Epithelial cell of esophagus (primary cell): ENCODE data around the gene SNN.

Source experiments
- DNase-seq: peaks from one replicate; pipeline ENCODE4 v3.0.0; 2010; ENCODE audit warnings: low read depth
- H3K4me3 ChIP-seq: 2 replicates; pipeline ENCODE4 v1.5.1; 2011; ENCODE audit warnings: mild to moderate bottlenecking, low read length, control low read depth
- TF ChIP-seq, protein P1 (sequence below): IDR thresholded peaks from 2 replicates; pipeline ENCODE4 v1.5.1; 2011; ENCODE audit warnings: low read depth, mild to moderate bottlenecking, low read length, control low read depth, inconsistent platforms; ENCODE audit not compliant: insufficient read depth; ENCODE audit errors: missing control alignments

The SNN gene

DNA sequence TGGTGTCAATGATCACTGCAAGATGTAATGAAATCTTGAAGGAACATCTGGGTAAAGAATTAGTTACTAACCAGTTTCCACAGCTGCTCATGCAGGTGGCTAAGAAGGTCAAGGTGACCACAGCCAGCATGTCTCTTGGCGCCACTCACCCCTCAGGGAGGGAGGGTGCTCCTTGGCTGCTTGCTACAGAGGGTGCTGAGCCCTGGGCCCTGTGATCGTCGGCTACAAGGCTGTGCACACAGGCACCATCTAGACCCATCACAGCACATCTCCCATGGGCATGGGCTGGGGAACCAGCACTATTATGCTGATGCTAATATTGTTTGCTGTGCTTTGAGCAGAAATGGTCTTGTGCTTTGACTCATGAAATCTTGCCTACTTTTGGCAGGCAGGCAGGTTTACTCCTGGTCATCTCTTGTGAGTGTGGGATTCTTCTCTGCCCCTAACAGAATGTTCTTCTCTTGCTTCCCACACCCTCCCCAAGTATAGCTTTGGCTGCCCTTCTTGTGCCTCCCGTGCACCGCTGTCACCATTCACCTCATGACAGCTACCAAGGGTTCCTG is 38.0 kb downstream of the SNN start:
- TF ChIP-seq, protein P1, sequence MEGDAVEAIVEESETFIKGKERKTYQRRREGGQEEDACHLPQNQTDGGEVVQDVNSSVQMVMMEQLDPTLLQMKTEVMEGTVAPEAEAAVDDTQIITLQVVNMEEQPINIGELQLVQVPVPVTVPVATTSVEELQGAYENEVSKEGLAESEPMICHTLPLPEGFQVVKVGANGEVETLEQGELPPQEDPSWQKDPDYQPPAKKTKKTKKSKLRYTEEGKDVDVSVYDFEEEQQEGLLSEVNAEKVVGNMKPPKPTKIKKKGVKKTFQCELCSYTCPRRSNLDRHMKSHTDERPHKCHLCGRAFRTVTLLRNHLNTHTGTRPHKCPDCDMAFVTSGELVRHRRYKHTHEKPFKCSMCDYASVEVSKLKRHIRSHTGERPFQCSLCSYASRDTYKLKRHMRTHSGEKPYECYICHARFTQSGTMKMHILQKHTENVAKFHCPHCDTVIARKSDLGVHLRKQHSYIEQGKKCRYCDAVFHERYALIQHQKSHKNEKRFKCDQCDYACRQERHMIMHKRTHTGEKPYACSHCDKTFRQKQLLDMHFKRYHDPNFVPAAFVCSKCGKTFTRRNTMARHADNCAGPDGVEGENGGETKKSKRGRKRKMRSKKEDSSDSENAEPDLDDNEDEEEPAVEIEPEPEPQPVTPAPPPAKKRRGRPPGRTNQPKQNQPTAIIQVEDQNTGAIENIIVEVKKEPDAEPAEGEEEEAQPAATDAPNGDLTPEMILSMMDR = no peak
- no peak for DNase-seq
- no peak overlapping the region for H3K4me3 ChIP-seq

DNA sequence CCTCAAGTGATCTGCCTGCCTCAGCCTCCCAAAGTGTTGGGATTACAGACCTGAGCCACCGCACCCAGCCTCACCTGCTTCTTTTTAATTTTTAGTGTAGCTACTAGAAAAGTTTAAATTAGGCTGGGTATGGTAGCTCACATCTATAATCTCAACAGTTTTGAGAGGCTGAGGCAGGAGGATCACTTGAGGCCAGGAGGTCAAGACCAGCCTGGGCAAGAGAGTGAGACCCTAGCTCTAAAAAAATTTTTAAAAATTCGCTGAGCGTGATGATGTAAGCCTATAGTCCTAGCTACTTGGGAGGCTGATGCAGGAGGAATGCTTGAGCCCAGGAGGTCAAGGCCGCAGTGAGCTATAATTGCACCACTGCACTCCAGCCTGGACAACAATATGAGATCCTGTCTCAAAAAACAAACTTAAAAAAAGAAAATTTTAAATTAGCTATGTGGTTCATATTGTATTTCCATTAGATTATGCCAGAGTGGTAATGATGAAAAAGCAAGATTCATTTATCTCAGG is 39.5 kb downstream of the SNN start:
- H3K4me3 ChIP-seq = no peak overlapping the region
- TF ChIP-seq, protein P1 = no peak
- no peak for DNase-seq

DNA sequence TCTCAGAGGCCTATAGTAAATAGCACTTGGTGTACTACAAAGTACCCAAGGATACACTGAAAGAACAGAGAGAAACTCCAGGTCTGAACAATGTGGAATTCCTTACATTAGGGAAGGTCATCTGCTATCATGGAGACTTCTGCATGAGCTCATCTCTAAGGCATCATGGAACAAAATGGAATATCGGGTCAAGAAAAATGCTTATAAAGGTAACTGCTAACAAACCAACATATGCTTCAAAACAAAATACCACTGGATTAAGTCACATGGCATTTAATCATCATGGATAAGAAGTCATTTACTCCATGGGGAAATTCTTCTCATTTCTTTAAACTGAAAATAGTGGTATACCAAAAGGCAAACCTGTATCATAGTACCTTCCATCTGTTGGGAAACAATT is 40.2 kb downstream of the SNN start:
- H3K4me3 ChIP-seq = no peak overlapping the region
- TF ChIP-seq, protein P1 = no peak
- no peak for DNase-seq

DNA sequence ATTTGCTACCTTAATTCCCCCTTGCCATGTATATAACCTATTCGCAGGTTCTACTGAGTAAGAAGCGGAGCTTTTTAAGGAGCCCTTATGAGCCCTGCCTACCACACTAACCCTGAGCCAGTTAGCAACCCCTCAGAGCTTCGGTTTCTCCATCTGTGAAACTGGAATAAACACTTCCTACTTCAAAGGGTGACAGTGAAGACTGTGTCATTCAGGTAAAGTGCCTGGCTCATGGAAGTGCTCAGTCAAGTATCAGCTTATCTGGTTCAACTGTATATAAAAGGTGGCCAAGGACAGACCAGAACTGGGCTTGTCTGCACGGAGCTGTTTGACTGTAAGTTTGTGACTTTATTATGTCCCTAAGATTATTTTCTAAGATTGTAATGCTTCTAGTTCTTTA is 43.4 kb downstream of the SNN start:
- no peak for DNase-seq
- no peak overlapping the region for H3K4me3 ChIP-seq
- TF ChIP-seq, protein P1 = no peak

DNA sequence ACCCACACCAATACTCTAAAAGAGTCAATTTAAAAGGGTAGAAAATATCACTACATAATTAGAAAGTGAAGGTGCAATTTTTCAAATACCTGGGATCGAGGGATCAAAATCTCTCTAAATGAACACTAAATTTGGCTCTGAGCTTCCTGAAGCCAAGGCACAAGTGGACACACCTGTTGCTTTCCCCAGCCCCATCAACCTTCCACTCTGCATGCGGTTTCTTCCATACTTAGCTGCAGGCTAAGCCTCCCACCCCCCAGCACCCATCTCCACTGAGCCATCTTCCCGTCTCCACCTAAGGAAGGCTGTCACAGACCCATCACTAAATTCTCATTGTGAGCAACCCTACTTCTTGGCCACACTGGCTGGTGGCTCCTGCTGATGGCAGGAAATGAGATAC is 43.9 kb downstream of the SNN start:
- TF ChIP-seq, protein P1 = no peak
- no peak overlapping the region for H3K4me3 ChIP-seq
- no peak for DNase-seq

DNA sequence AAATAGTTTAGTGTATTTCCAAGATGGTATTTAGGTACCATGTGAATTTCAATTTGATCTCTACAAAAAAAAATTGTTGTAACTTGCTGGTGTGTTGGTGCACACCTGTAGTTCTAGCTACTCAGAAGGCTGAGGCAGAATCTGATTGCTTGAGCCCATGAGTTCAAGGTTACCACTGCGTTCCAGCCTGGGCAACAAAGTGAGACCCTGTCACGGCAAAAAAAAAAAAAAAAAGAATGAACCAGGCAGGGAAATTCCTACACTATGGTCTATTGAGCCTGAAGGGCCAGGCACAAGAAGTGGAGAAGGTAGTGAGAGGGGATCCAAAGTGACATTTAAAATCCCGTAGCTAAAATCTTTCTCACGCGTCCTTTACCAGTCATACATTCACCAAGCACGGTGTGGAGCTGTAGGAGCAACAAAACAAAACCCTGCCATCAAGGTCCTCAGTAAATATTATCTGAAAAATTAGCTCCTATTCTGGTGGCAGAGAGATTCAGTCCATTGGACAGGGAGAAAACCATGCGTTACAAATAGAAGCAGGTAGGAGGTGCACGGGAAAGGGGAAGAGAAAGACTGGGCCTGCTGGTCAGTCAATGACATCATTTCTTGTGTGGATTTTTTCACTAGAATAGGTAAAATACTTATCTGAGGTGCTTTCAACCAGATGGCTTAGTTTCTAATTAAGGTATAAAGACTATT is 47.1 kb downstream of the SNN start:
- H3K4me3 ChIP-seq = no peak overlapping the region
- TF ChIP-seq, protein P1 = no peak
- no peak for DNase-seq

DNA sequence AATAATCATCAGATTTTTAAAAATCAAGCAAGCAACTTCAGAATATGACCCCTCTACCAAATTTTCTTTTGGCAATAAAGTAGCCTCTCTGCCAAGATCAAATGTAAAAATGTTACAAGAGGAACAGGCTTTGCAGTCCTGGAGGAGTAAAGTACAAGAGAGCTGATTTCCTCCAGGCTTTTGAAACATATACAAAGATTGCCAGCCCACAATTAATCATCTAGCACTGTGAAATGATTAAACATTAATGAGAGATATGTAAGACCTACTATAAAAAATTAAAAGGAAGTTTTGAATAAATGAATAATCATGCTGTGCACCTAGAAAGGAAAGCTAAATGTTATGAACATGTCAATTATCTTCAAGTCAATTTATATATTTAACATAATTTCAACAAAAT is 48.1 kb downstream of the SNN start:
- H3K4me3 ChIP-seq = no peak overlapping the region
- peak; percentile 8 for DNase-seq
- TF ChIP-seq, protein P1 = no peak
